Trophoblast cell (in vitro differentiated cells and primary cell): ENCODE measurements around the gene ACSBG1.

Experiments used
- DNase-seq, 2 donors: peaks; one replicate each; pipeline ENCODE4 v3.0.0-alpha.2; 2016
- H2AFZ ChIP-seq: 2 replicates; pipeline ENCODE4 v1.6.1; 2013; ENCODE audit warnings: low read length, moderate library complexity, mild to moderate bottlenecking; ENCODE audit not compliant: insufficient read depth, poor library complexity
- H2AK5ac ChIP-seq: 2 replicates; pipeline ENCODE4 v1.6.1; 2013; ENCODE audit warnings: mild to moderate bottlenecking, low read length
- H2BK120ac ChIP-seq: 2 replicates; pipeline ENCODE4 v1.6.1; 2013; ENCODE audit warnings: low read length, mild to moderate bottlenecking, moderate library complexity; ENCODE audit not compliant: insufficient read depth, poor library complexity
- H2BK12ac ChIP-seq: 2 replicates; pipeline ENCODE4 v1.6.1; 2013; ENCODE audit warnings: mild to moderate bottlenecking, low read length, moderate library complexity
- H2BK5ac ChIP-seq: 2 replicates; pipeline ENCODE4 v1.6.1; 2013; ENCODE audit warnings: low read length, low read depth, moderate library complexity, mild to moderate bottlenecking; ENCODE audit not compliant: poor library complexity
- H3K14ac ChIP-seq: 2 replicates; pipeline ENCODE4 v1.6.1; 2013; ENCODE audit warnings: mild to moderate bottlenecking, low read length
- H3K18ac ChIP-seq: 2 replicates; pipeline ENCODE4 v1.6.1; 2013; ENCODE audit warnings: mild to moderate bottlenecking, low read length
- H3K23ac ChIP-seq: 2 replicates; pipeline ENCODE4 v1.6.1; 2013; ENCODE audit warnings: low read length
- H3K27ac ChIP-seq: 2 replicates; pipeline ENCODE4 v1.5.1; 2013; ENCODE audit warnings: low read depth, mild to moderate bottlenecking, inconsistent platforms, low read length, moderate library complexity
- H3K27me3 ChIP-seq: 2 replicates; pipeline ENCODE4 v1.6.1; 2013; ENCODE audit warnings: inconsistent platforms, mild to moderate bottlenecking, low read length, moderate library complexity; ENCODE audit not compliant: insufficient read depth
- H3K36me3 ChIP-seq, 2 experiments: 1 replicate in 1 of 2; 2 replicates in 1 of 2; pipeline ENCODE4 v1.6.1; 2013; ENCODE audit warnings: low read length in 2 of 2, mild to moderate bottlenecking in 2 of 2, moderate library complexity in 1 of 2; ENCODE audit not compliant: insufficient read depth in 2 of 2, control insufficient read depth in 1 of 2
- H3K4ac ChIP-seq: 2 replicates; pipeline ENCODE4 v1.6.1; 2013; ENCODE audit warnings: low read depth, mild to moderate bottlenecking, low read length, moderate library complexity
- H3K4me1 ChIP-seq, 2 experiments: 1 replicate in 1 of 2; 2 replicates in 1 of 2; pipeline ENCODE4 v1.6.1; 2013; ENCODE audit warnings: low read length in 2 of 2, mild to moderate bottlenecking in 2 of 2, moderate library complexity in 1 of 2; ENCODE audit not compliant: insufficient read depth in 2 of 2, control insufficient read depth in 1 of 2
- H3K4me2 ChIP-seq: 2 replicates; pipeline ENCODE4 v1.6.1; 2013; ENCODE audit warnings: inconsistent platforms, mild to moderate bottlenecking, low read length, moderate library complexity
- H3K4me3 ChIP-seq: 2 replicates; pipeline ENCODE4 v1.5.1; 2013; ENCODE audit warnings: mild to moderate bottlenecking, low read depth, low read length, inconsistent platforms
- H3K79me1 ChIP-seq: one replicate; pipeline ENCODE4 v1.6.1; 2013; ENCODE audit warnings: low read length
- H3K79me2 ChIP-seq: 2 replicates; pipeline ENCODE4 v1.6.1; 2013; ENCODE audit warnings: low read length, mild to moderate bottlenecking; ENCODE audit not compliant: control insufficient read depth, insufficient read depth, poor library complexity
- H3K9ac ChIP-seq: 2 replicates; pipeline ENCODE4 v1.6.1; 2013; ENCODE audit warnings: mild to moderate bottlenecking, low read length
- H3K9me3 ChIP-seq: 2 replicates; pipeline ENCODE4 v1.6.1; 2013; ENCODE audit warnings: low read depth, mild to moderate bottlenecking, control low read depth, inconsistent platforms, low read length; ENCODE audit not compliant: insufficient read depth
- H4K12ac ChIP-seq: 2 replicates; pipeline ENCODE4 v1.6.1; 2013; ENCODE audit warnings: low read depth, mild to moderate bottlenecking, low read length, moderate library complexity
- H4K8ac ChIP-seq: 2 replicates; pipeline ENCODE4 v1.6.1; 2013; ENCODE audit warnings: low read depth, mild to moderate bottlenecking, low read length, moderate library complexity
- H4K91ac ChIP-seq: one replicate; pipeline ENCODE4 v1.6.1; 2013; ENCODE audit warnings: low read depth, mild to moderate bottlenecking, low read length, moderate library complexity
- WGBS: extraction: QIAGEN DNeasy Blood & Tissue Kit; methylation state at CpG from one replicate; pipeline ENCODE4 v1.1.7; 2013; ENCODE audit warnings: missing lambda C conversion rate; ENCODE audit not compliant: insufficient read length, insufficient coverage; ENCODE audit errors: extremely low coverage; 5-methylcytosine and 5-hydroxymethylcytosine counted together

The ACSBG1 gene

GRCh38 chr15:78149068-78149804 lies 85.1 kb downstream of the ACSBG1 start, which contains the start of gene IDH3A:
IDH3A (plus strand) TSS chr15:78149362; CDS start chr15:78149404, 42 bp downstream.
- no CpG with 5 or more reads among the region's 79 CpGs for WGBS

GRCh38 chr15:78148392-78149067 lies 85.8 kb downstream of the ACSBG1 start:
- no peak overlapping the region for H3K23ac ChIP-seq
- H3K9me3 ChIP-seq, result no peaks in the 10 kb centered on the region
- H2BK5ac ChIP-seq, result no peak overlapping the region
- H3K4me1 ChIP-seq, result peaks cover 4 to 8% of the 10 kb centered on the region in 2 experiments
- no peak overlapping the region for H3K18ac ChIP-seq
- no peak overlapping the region for H4K91ac ChIP-seq
- H3K79me2 ChIP-seq, result peaks cover 4% of the 10 kb centered on the region
- no peak overlapping the region for H2AFZ ChIP-seq
- no peak overlapping the region for H4K8ac ChIP-seq
- H3K14ac ChIP-seq, result no peak overlapping the region
- WGBS, result no CpG with 5 or more reads among the region's 14 CpGs
- H3K9ac ChIP-seq, result no peak overlapping the region
- no peak overlapping the region for H3K4me3 ChIP-seq
- H4K12ac ChIP-seq, result no peak overlapping the region
- H3K4ac ChIP-seq, result no peak overlapping the region
- H3K79me1 ChIP-seq, result peaks cover 4% of the 10 kb centered on the region
- H3K27ac ChIP-seq, result no peak overlapping the region
- DNase-seq, result no peak
- H3K36me3 ChIP-seq, result no peaks in the 10 kb centered on the region
- no peaks in the 10 kb centered on the region for H3K27me3 ChIP-seq
- peak overlapping the region; percentile 65 for H3K4me2 ChIP-seq
- H2BK12ac ChIP-seq, result no peak overlapping the region
- H2AK5ac ChIP-seq, result no peak overlapping the region
- no peak overlapping the region for H2BK120ac ChIP-seq

More at GRCh38 chr15:78149068-78149804, 85.1 kb downstream of the ACSBG1 start, which contains the start of gene IDH3A:
- peak within 1 kb of the TSS; percentile 70 for H4K91ac ChIP-seq
- H3K79me1 ChIP-seq, result peaks cover 4% of the 10 kb centered on the region
- no peaks in the 10 kb centered on the region for H3K9me3 ChIP-seq
- peak within 1 kb of the TSS; percentile 75 for H3K14ac ChIP-seq
- H3K4me1 ChIP-seq, result peaks cover 4 to 8% of the 10 kb centered on the region in 2 experiments
- peak within 1 kb of the TSS; percentile 85 for H3K4me2 ChIP-seq
- H3K27ac ChIP-seq, result peak within 1 kb of the TSS; percentile 36
- peak within 1 kb of the TSS; percentile 87 for H2AFZ ChIP-seq
- DNase-seq, result peak; percentile 95 to 98
- no peak within 1 kb of the TSS for H2BK5ac ChIP-seq
- H2BK12ac ChIP-seq, result no peak within 1 kb of the TSS
- peaks cover 4% of the 10 kb centered on the region for H3K79me2 ChIP-seq
- H3K18ac ChIP-seq, result peak within 1 kb of the TSS; percentile 70
- no peak within 1 kb of the TSS for H2BK120ac ChIP-seq
- H3K27me3 ChIP-seq, result no peaks in the 10 kb centered on the region
- H3K23ac ChIP-seq, result no peak within 1 kb of the TSS
- peak within 1 kb of the TSS; percentile 22 for H4K12ac ChIP-seq
- peak within 1 kb of the TSS; percentile 86 for H4K8ac ChIP-seq
- H3K36me3 ChIP-seq, result no peaks in the 10 kb centered on the region
- H3K9ac ChIP-seq, result peak within 1 kb of the TSS; percentile 83
- H3K4me3 ChIP-seq, result peak within 1 kb of the TSS; percentile 93
- no peak within 1 kb of the TSS for H2AK5ac ChIP-seq
- H3K4ac ChIP-seq, result peak within 1 kb of the TSS; percentile 56

GRCh38 chr15:78147566-78147965 lies 86.8 kb downstream of the ACSBG1 start:
- Histone ChIP-seq H3K27ac (no peak overlapping the region), H3K4me2 (no peak overlapping the region), H3K79me1 (peaks cover 4% of the 10 kb centered on the region), H3K79me2 (peaks cover 4% of the 10 kb centered on the region), H2BK12ac (no peak overlapping the region), H4K8ac (no peak overlapping the region), H3K36me3 (no peaks in the 10 kb centered on the region), H4K91ac (no peak overlapping the region), H3K9me3 (peaks cover under 1% of the 10 kb centered on the region), H3K4me3 (no peak overlapping the region), H2AK5ac (no peak overlapping the region), H2BK120ac (no peak overlapping the region), H3K4ac (no peak overlapping the region), H3K14ac (no peak overlapping the region), H2BK5ac (no peak overlapping the region), H3K9ac (no peak overlapping the region), H4K12ac (no peak overlapping the region), H2AFZ (no peak overlapping the region), H3K4me1 (peaks cover 4 to 8% of the 10 kb centered on the region in 2 experiments), H3K23ac (no peak overlapping the region), H3K27me3 (no peaks in the 10 kb centered on the region), H3K18ac (no peak overlapping the region)
- no peak for DNase-seq
- WGBS, result no CpG with 5 or more reads among the region's 6 CpGs

GRCh38 chr15:78146425-78147154 lies 87.8 kb downstream of the ACSBG1 start:
- no peak overlapping the region for H3K9ac ChIP-seq
- H2BK120ac ChIP-seq, result no peak overlapping the region
- peaks cover 4% of the 10 kb centered on the region for H3K79me2 ChIP-seq
- no peak overlapping the region for H3K27ac ChIP-seq
- H3K4me1 ChIP-seq, result peaks cover 4 to 8% of the 10 kb centered on the region in 2 experiments
- H3K14ac ChIP-seq, result no peak overlapping the region
- no CpG with 5 or more reads among the region's 4 CpGs for WGBS
- H3K18ac ChIP-seq, result no peak overlapping the region
- no peak overlapping the region for H2BK12ac ChIP-seq
- no peak overlapping the region for H3K23ac ChIP-seq
- no peaks in the 10 kb centered on the region for H3K27me3 ChIP-seq
- no peak overlapping the region for H4K8ac ChIP-seq
- no peak overlapping the region for H3K4me3 ChIP-seq
- H3K4ac ChIP-seq, result no peak overlapping the region
- H3K79me1 ChIP-seq, result peaks cover 4% of the 10 kb centered on the region
- no peaks in the 10 kb centered on the region for H3K36me3 ChIP-seq
- H2AFZ ChIP-seq, result no peak overlapping the region
- no peak overlapping the region for H4K91ac ChIP-seq
- H4K12ac ChIP-seq, result no peak overlapping the region
- no peak overlapping the region for H2BK5ac ChIP-seq
- DNase-seq, result peak; percentile 52 to 90
- no peak overlapping the region for H2AK5ac ChIP-seq
- peaks cover 2% of the 10 kb centered on the region for H3K9me3 ChIP-seq
- H3K4me2 ChIP-seq, result no peak overlapping the region
